Neural cell (in vitro differentiated cells): ENCODE data around the gene PIP5K1B. TPM values are rescaled to one million over a fixed set of nuclear protein-coding genes. Genes with fewer than 3 reads are reported as not detected.

Experiments used
- H2AFZ ChIP-seq: fragments of 200-600, 300-800 bp; sonication (generic), shearing (Covaris generic); 2 replicates; pipeline ENCODE4 v1.6.0; 2014; ENCODE audit warnings: low read depth, mild to moderate bottlenecking, antibody characterized with exemption, low read length, moderate library complexity
- H3F3A ChIP-seq: fragments of 200-600 bp; shearing (Covaris generic); 2 replicates; pipeline ENCODE4 v1.6.1; 2016; ENCODE audit warnings: mild to moderate bottlenecking, moderate library complexity, mixed read lengths, antibody characterized with exemption, low read length; ENCODE audit not compliant: insufficient read depth, poor library complexity, severe bottlenecking
- H3K27ac ChIP-seq: fragments of 200-600, 300-800 bp; sonication (generic), shearing (Covaris generic); 2 replicates; pipeline ENCODE4 v1.5.1; 2014; ENCODE audit warnings: mild to moderate bottlenecking, low read length, moderate library complexity
- H3K27me3 ChIP-seq: fragments of 300-800, 200-600 bp; sonication (generic), shearing (Covaris generic); 2 replicates; pipeline ENCODE4 v1.6.0; 2014; ENCODE audit warnings: mild to moderate bottlenecking, low read depth, low read length, moderate library complexity; ENCODE audit not compliant: insufficient read depth
- H3K36me3 ChIP-seq: fragments of 300-800, 200-600 bp; sonication (generic), shearing (Covaris generic); 2 replicates; pipeline ENCODE4 v1.5.1; 2014; ENCODE audit warnings: mild to moderate bottlenecking, antibody characterized with exemption, low read length, moderate library complexity; ENCODE audit not compliant: insufficient read depth
- H3K4me2 ChIP-seq: fragments of 300-800, 200-600 bp; sonication (generic), shearing (Covaris generic); 2 replicates; pipeline ENCODE4 v1.6.0; 2014; ENCODE audit warnings: mild to moderate bottlenecking, low read length
- H3K4me3 ChIP-seq: fragments of 300-800, 200-600 bp; sonication (generic), shearing (Covaris generic); 2 replicates; pipeline ENCODE4 v1.5.1; 2014; ENCODE audit warnings: mild to moderate bottlenecking, low read length, moderate library complexity
- H3K79me2 ChIP-seq: fragments of 200-600 bp; shearing (Covaris generic); replicated peaks from 2 replicates; pipeline ENCODE4 v1.6.0; 2014; ENCODE audit warnings: mild to moderate bottlenecking, low read length, moderate library complexity; ENCODE audit not compliant: insufficient read depth
- H3K9ac ChIP-seq: fragments of 300-800, 200-600 bp; sonication (generic), shearing (Covaris generic); 2 replicates; pipeline ENCODE4 v1.6.1; 2016; ENCODE audit warnings: mild to moderate bottlenecking, low read length, mixed read lengths
- H3K9me2 ChIP-seq: fragments of 200-600 bp; shearing (Covaris generic); 2 replicates; pipeline ENCODE4 v1.6.1; 2016; ENCODE audit warnings: mild to moderate bottlenecking, low read length, mixed read lengths; ENCODE audit not compliant: insufficient read depth
- H3K9me3 ChIP-seq: fragments of 200-600, 300-800 bp; sonication (generic), shearing (Covaris generic); 2 replicates; pipeline ENCODE4 v1.6.1; 2016; ENCODE audit warnings: mild to moderate bottlenecking, mixed run types, low read length, moderate library complexity, mixed read lengths
- H4K20me1 ChIP-seq: fragments of 200-600 bp; shearing (Covaris generic); 2 replicates; pipeline ENCODE4 v1.6.1; 2016; ENCODE audit warnings: mild to moderate bottlenecking, mixed run types; ENCODE audit not compliant: insufficient read depth
- CTCF ChIP-seq: fragments of 450-650 bp; IDR thresholded peaks from 2 replicates; pipeline ENCODE4 v1.5.1; 2014; ENCODE audit warnings: antibody characterized with exemption, mild to moderate bottlenecking, moderate library complexity; ENCODE audit not compliant: poor library complexity, severe bottlenecking
- EP300 ChIP-seq: fragments of 450-650 bp; conservative IDR thresholded peaks from 2 replicates; pipeline ENCODE4 v1.6.1; 2014; ENCODE audit warnings: antibody characterized with exemption, mild to moderate bottlenecking, moderate library complexity; ENCODE audit not compliant: poor library complexity, severe bottlenecking
- EZH2 ChIP-seq: fragments of 200-600, 300-800 bp; shearing (Covaris generic), sonication (generic); IDR thresholded peaks from 2 replicates; pipeline ENCODE4 v1.6.1; 2014; ENCODE audit warnings: antibody characterized with exemption, low read length, borderline replicate concordance, mild to moderate bottlenecking; ENCODE audit not compliant: insufficient read depth, poor library complexity, severe bottlenecking
- MXI1 ChIP-seq: fragments of 450-650 bp; conservative IDR thresholded peaks from 2 replicates; pipeline ENCODE4 v1.6.1; 2014; ENCODE audit warnings: antibody characterized with exemption, mild to moderate bottlenecking; ENCODE audit not compliant: poor library complexity, severe bottlenecking
- POLR2AphosphoS5 ChIP-seq: IDR thresholded peaks from 2 replicates; pipeline ENCODE4 v1.6.1; 2012
- RAD21 ChIP-seq: fragments of 450-650 bp; conservative IDR thresholded peaks from 2 replicates; pipeline ENCODE4 v1.6.1; 2014; ENCODE audit warnings: antibody characterized with exemption, mild to moderate bottlenecking, moderate library complexity
- REST ChIP-seq: IDR thresholded peaks from 2 replicates; pipeline ENCODE4 v1.6.1; 2012; ENCODE audit warnings: borderline replicate concordance
- SMC3 ChIP-seq: fragments of 450-650 bp; conservative IDR thresholded peaks from 2 replicates; pipeline ENCODE4 v1.6.1; 2014; ENCODE audit warnings: antibody characterized with exemption, mild to moderate bottlenecking, moderate library complexity; ENCODE audit not compliant: poor library complexity
- TAF1 ChIP-seq: IDR thresholded peaks from 2 replicates; pipeline ENCODE4 v1.6.1; 2012; ENCODE audit warnings: low read depth
- polyA plus RNA-seq: library from polyadenylated mRNA; depleted of rRNA; stranded (reverse); fragments of >200 nt; gene quantifications from 2 replicates; pipeline ENCODE4 v1.2.3, GENCODE V29; 2014

PIP5K1B gene
- polyA plus RNA-seq, 1 donor from 2014 or later: 1.5 TPM

DNA sequence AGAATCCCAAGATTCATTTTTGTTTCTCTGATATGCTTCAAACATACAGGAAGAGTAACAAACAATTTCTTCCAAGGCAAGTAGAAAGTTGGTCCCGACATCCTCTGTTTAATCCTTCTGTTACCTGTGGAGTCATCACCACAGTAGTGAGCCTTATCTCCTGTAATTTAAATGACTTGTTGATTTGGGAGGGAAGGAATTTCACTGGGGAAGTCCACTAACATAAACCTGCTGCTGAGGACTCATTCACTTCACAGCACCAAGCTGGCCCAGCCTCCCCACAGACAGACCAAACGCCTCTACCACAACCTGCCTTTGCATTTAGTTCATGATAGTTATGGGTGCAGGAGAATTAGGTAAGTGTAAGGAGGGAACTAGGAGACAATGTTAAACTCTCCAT, 245.6 kb downstream of the PIP5K1B start:
- no peaks in the 10 kb centered on the region for H3K36me3 ChIP-seq
- no peak overlapping the region for H2AFZ ChIP-seq
- no peak overlapping the region for H3K4me2 ChIP-seq
- no peaks in the 10 kb centered on the region for H3K9me2 ChIP-seq
- H4K20me1 ChIP-seq: no peaks in the 10 kb centered on the region
- TF ChIP-seq RAD21: no peak
- TF ChIP-seq MXI1: no peak
- H3K79me2 ChIP-seq: no peaks in the 10 kb centered on the region
- no peaks in the 10 kb centered on the region for H3K27me3 ChIP-seq
- no peaks in the 10 kb centered on the region for H3F3A ChIP-seq
- no peak overlapping the region for H3K9ac ChIP-seq
- no peak overlapping the region for H3K27ac ChIP-seq
- H3K4me3 ChIP-seq: no peak overlapping the region
- H3K9me3 ChIP-seq: no peaks in the 10 kb centered on the region

DNA sequence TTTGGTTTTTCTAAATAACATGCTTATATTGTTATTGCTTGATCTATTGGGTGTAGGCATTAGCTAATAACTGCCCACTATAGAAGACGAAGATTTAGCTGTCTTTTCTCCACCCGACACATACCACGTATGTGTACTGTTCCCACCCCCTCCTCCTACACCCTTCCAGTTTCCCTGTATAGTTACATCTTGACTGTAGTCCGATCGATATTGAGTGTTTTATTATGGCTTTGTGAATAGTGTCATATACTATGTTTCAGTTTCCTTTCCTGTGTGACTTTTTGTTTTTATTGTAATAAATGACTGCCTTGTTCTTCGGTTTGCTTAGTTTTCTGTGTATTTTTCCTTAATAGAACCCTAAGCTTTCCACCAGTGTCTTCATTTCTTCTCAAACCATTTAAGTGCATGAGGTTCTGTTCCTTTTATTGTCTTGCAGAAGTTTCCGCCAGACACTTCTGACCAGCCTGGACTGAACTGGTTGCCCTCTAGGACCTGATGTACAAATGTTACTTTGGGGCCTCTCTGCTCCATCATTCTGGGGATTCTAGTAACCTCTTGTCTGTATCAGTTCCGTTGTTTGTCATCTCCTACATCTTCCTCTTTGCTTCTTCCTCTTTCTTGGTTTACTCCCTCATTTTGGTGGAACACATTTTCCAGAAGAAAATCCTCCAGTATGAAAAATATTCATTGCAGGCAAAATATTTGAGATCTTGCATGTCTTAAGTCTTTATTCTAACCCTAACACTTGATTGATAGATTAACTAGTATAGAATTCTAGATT, 247.0 kb downstream of the PIP5K1B start:
- no peaks in the 10 kb centered on the region for H3K9me2 ChIP-seq
- H2AFZ ChIP-seq: no peak overlapping the region
- H3K27ac ChIP-seq: no peak overlapping the region
- no peaks in the 10 kb centered on the region for H4K20me1 ChIP-seq
- H3K9me3 ChIP-seq: no peaks in the 10 kb centered on the region
- H3K36me3 ChIP-seq: no peaks in the 10 kb centered on the region
- no peaks in the 10 kb centered on the region for H3K79me2 ChIP-seq
- H3K27me3 ChIP-seq: no peaks in the 10 kb centered on the region
- no peak overlapping the region for H3K4me3 ChIP-seq
- H3K4me2 ChIP-seq: no peak overlapping the region
- H3K9ac ChIP-seq: no peak overlapping the region
- H3F3A ChIP-seq: no peaks in the 10 kb centered on the region
- TF ChIP-seq TAF1: no peak
- TF ChIP-seq REST: no peak
- no peak for TF ChIP-seq SMC3
- no peak for TF ChIP-seq EP300
- TF ChIP-seq RAD21: no peak
- TF ChIP-seq MXI1: no peak
- no peak for TF ChIP-seq EZH2
- no peak for TF ChIP-seq CTCF
- TF ChIP-seq POLR2AphosphoS5: no peak
